ENCODE measurements around the gene CWC27. TPM values are rescaled to one million over a fixed set of nuclear protein-coding genes. Genes with fewer than 3 reads are reported as not detected.

Gene CWC27
- total and polyA plus RNA-seq, 2 of the 13 experiments (the other 11 are each of a cell fraction or from before 2014, with no cell fraction given), result 21.1 to 25.7 TPM

DNA sequence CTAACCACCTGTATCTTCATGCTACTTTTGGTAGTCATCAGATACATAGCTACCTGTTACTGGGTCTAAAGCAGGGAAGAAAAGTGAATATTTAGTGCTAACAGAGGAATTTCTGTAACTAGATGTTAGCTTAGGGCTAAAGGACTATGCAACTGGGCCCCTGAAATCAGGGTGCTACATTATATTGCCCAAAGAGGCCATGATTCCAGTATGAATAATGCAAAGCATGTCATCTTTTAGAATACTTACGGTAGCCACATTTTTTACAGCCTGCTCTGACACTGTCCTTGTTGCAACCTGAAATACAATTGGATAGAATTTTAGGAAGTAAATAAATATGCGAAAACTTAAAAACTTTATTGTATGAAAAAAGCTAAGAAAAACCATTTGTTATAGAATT, 14.7 kb upstream of the CWC27 start:
- peaks cover 20% of the 10 kb centered on the region for H3K79me2 ChIP-seq (ENCODE audit: insufficient read depth, low read length)

GRCh38 chr5:64758901-64759300, 9.8 kb upstream of the CWC27 start:
- in situ Hi-C loops (cut with HindIII; ENCODE audit: extremely low pct_ligation_motif_present, low pct_unique_long_range_greater_than_20kb), result no loop called here
- POLR2A ChIA-PET, result no interaction called here
- DNase-seq (ENCODE audit: low spot score) (no peak), ATAC-seq (no peak), FAIRE-seq (no peak)
- TF ChIP-seq ZNF432 (CRISPR knock-in tag; IDR thresholded peaks at IDR 0.05; ENCODE audit: borderline replicate concordance) (no peak), MBNL3 (CRISPR knock-in tag; conservative IDR thresholded peaks at IDR 0.05) (no peak), ZNF501 (CRISPR knock-in tag; IDR thresholded peaks at IDR 0.05) (no peak), YEATS2 (CRISPR knock-in tag; IDR thresholded peaks at IDR 0.05; ENCODE audit: borderline replicate concordance) (no peak), HMGA1 (CRISPR knock-in tag; conservative IDR thresholded peaks at IDR 0.05) (no peak), ZNF790 (CRISPR knock-in tag; IDR thresholded peaks at IDR 0.05; ENCODE audit: borderline replicate concordance) (no peak), SIX4 (CRISPR knock-in tag; IDR thresholded peaks at IDR 0.05) (no peak), ZNF329 (CRISPR knock-in tag; IDR thresholded peaks at IDR 0.05; ENCODE audit: low read depth) (no peak), ZNF510 (CRISPR knock-in tag; IDR thresholded peaks at IDR 0.05; ENCODE audit: low read depth) (no peak), NFE2L1 (CRISPR knock-in tag; IDR thresholded peaks at IDR 0.05; ENCODE audit: borderline replicate concordance) (no peak), ZNF761 (CRISPR knock-in tag; conservative IDR thresholded peaks at IDR 0.05) (no peak), REL (CRISPR knock-in tag; conservative IDR thresholded peaks at IDR 0.05) (no peak)
- Histone ChIP-seq H3K4me1 (ENCODE audit: insufficient read depth, low read length) (no peaks in the 10 kb centered on the region), H3K4me2 (ENCODE audit: low read depth, low read length) (no peak overlapping the region), H3K9ac (ENCODE audit: insufficient read depth, low read depth, low read length) (no peak overlapping the region), H3K36me3 (replicated peaks in 1 of 2; ENCODE audit: control insufficient read depth in 1 of 2, insufficient read depth in 2 of 2, low read length in 2 of 2) (peaks cover 2 to 12% of the 10 kb centered on the region in 2 experiments; a peak in 4 of 5 replicates), H3K27me3 (ENCODE audit: control insufficient read depth in 1 of 2, insufficient read depth in 2 of 2, low read length in 2 of 2) (no peaks in the 10 kb centered on the region), H3K9me3 (ENCODE audit: low read length) (no peaks in the 10 kb centered on the region), H3K79me2 (ENCODE audit: insufficient read depth, low read length) (peaks cover 30% of the 10 kb centered on the region), H2AFZ (ENCODE audit: low read length) (no peak overlapping the region), H3K27ac (ENCODE audit: extremely low read length, insufficient read depth, low read length) (no peak overlapping the region), H4K20me1 (ENCODE audit: insufficient read depth, low read length) (peaks cover 2% of the 10 kb centered on the region; the same call in 1 of the 2 replicates), H3K4me3 (replicated peaks in 1 of 3; ENCODE audit: insufficient read depth in 1 of 3, low read depth in 2 of 3, low read length in 3 of 3) (no peak overlapping the region)
- intact Hi-C loops (cut with micrococcal nuclease; ENCODE audit: unreplicated experiment), result no loop called here
- CTCF ChIA-PET (ENCODE audit: low intra/inter-chr PET ratio, low total read pairs), result no interaction called here
- no TSS peak for BruUV-seq (replicated peaks)
- WGBS (ENCODE audit: low lambda C conversion rate), result 95% methylated on average over 3 of the region's 3 CpGs

More for the DNA sequence above, 14.7 kb upstream of the CWC27 start:
- WGBS (ENCODE audit: low lambda C conversion rate), result 95% methylated on average over 2 of the region's 2 CpGs
- H4K20me1 ChIP-seq (ENCODE audit: insufficient read depth, low read length), result peaks cover 2% of the 10 kb centered on the region; the same call in 1 of the 2 replicates
- in situ Hi-C loops (cut with HindIII; ENCODE audit: extremely low pct_ligation_motif_present, low pct_unique_long_range_greater_than_20kb) (no loop called here), intact Hi-C loops (cut with micrococcal nuclease; ENCODE audit: unreplicated experiment) (no loop called here)
- no peak overlapping the region for H3K4me2 ChIP-seq (ENCODE audit: low read depth, low read length)
- no peak overlapping the region for H3K27ac ChIP-seq (ENCODE audit: extremely low read length, insufficient read depth, low read length)
- no peak for DNase-seq (ENCODE audit: low spot score)
- no peaks in the 10 kb centered on the region for H3K4me1 ChIP-seq (ENCODE audit: insufficient read depth, low read length)
- ATAC-seq, result no peak
- FAIRE-seq, result no peak
- H2AFZ ChIP-seq (ENCODE audit: low read length), result no peak overlapping the region
- no peak overlapping the region for H3K4me3 ChIP-seq (replicated peaks in 1 of 3; ENCODE audit: insufficient read depth in 1 of 3, low read depth in 2 of 3, low read length in 3 of 3)
- no TSS peak for BruUV-seq (replicated peaks)
- H3K27me3 ChIP-seq (ENCODE audit: control insufficient read depth in 1 of 2, insufficient read depth in 2 of 2, low read length in 2 of 2), result no peaks in the 10 kb centered on the region
- no peaks in the 10 kb centered on the region for H3K9me3 ChIP-seq (ENCODE audit: low read length)
- peaks cover 2 to 8% of the 10 kb centered on the region in 2 experiments; a peak in 4 of 5 replicates for H3K36me3 ChIP-seq (replicated peaks in 1 of 2; ENCODE audit: control insufficient read depth in 1 of 2, insufficient read depth in 2 of 2, low read length in 2 of 2)
- TF ChIP-seq, protein P1, sequence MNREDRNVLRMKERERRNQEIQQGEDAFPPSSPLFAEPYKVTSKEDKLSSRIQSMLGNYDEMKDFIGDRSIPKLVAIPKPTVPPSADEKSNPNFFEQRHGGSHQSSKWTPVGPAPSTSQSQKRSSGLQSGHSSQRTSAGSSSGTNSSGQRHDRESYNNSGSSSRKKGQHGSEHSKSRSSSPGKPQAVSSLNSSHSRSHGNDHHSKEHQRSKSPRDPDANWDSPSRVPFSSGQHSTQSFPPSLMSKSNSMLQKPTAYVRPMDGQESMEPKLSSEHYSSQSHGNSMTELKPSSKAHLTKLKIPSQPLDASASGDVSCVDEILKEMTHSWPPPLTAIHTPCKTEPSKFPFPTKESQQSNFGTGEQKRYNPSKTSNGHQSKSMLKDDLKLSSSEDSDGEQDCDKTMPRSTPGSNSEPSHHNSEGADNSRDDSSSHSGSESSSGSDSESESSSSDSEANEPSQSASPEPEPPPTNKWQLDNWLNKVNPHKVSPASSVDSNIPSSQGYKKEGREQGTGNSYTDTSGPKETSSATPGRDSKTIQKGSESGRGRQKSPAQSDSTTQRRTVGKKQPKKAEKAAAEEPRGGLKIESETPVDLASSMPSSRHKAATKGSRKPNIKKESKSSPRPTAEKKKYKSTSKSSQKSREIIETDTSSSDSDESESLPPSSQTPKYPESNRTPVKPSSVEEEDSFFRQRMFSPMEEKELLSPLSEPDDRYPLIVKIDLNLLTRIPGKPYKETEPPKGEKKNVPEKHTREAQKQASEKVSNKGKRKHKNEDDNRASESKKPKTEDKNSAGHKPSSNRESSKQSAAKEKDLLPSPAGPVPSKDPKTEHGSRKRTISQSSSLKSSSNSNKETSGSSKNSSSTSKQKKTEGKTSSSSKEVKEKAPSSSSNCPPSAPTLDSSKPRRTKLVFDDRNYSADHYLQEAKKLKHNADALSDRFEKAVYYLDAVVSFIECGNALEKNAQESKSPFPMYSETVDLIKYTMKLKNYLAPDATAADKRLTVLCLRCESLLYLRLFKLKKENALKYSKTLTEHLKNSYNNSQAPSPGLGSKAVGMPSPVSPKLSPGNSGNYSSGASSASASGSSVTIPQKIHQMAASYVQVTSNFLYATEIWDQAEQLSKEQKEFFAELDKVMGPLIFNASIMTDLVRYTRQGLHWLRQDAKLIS (CRISPR knock-in tag; IDR thresholded peaks at IDR 0.05), result no peak
- peak; percentile 98 for TF ChIP-seq GZF1 (CRISPR knock-in tag; IDR thresholded peaks at IDR 0.05)
- H3K9ac ChIP-seq (ENCODE audit: insufficient read depth, low read depth, low read length), result no peak overlapping the region
- ChIA-PET POLR2A (no interaction called here), CTCF (ENCODE audit: low intra/inter-chr PET ratio, low total read pairs) (no interaction called here)
